ENCODE measurements around the gene MPDU1. TPM values are rescaled to one million over a fixed set of nuclear protein-coding genes. Genes with fewer than 3 reads are reported as not detected.
"Not testable (repeated sequence)": the region's sequence is repeated elsewhere in the genome, so short reads cannot be mapped to it uniquely, and the experiment has no call there.

Gene MPDU1
- total RNA-seq, 1 experiment from 2014 or later = 71.0 TPM

DNA sequence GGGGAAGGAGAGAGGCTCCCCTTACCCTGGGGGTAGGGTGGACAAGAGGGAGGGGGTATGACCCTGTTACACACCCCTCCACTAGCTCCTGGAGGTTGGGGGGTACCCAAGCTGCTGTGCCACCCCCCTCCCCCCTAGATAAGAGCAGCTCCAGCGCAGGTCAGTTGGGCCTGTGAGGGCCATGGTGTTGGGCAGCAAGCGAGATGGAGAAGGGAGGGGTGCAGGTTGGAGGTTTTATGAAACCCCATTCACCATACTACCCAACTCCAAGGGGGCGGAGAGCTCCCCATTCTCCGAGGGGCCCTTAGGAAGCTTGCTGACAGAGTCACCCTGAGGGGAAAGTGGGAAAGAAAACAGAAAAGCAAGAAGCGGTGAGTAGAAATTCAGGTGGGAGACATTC is 7.9 kb downstream of the MPDU1 start:
- ChIA-PET CTCF (no interaction called here), POLR2A (ENCODE audit: unreplicated experiment) (no interaction called here)
- no peak overlapping the region for H3K9ac ChIP-seq (ENCODE audit: low read length)
- no TSS peak for BruUV-seq (replicated peaks)
- no peak for TF ChIP-seq EZH2 (IDR thresholded peaks at IDR 0.05; ENCODE audit: low read length, unreplicated experiment)
- TF ChIP-seq, protein P1, sequence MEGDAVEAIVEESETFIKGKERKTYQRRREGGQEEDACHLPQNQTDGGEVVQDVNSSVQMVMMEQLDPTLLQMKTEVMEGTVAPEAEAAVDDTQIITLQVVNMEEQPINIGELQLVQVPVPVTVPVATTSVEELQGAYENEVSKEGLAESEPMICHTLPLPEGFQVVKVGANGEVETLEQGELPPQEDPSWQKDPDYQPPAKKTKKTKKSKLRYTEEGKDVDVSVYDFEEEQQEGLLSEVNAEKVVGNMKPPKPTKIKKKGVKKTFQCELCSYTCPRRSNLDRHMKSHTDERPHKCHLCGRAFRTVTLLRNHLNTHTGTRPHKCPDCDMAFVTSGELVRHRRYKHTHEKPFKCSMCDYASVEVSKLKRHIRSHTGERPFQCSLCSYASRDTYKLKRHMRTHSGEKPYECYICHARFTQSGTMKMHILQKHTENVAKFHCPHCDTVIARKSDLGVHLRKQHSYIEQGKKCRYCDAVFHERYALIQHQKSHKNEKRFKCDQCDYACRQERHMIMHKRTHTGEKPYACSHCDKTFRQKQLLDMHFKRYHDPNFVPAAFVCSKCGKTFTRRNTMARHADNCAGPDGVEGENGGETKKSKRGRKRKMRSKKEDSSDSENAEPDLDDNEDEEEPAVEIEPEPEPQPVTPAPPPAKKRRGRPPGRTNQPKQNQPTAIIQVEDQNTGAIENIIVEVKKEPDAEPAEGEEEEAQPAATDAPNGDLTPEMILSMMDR (conservative IDR thresholded peaks at IDR 0.05; ENCODE audit: low read depth, low read length) = no peak
- no peak for TF ChIP-seq EZH2phosphoT487 (IDR thresholded peaks at IDR 0.05; ENCODE audit: borderline replicate concordance, low read length)
- intact Hi-C loops (cut with micrococcal nuclease) = no loop called here
- H3K4me2 ChIP-seq (ENCODE audit: low read length) = no peak overlapping the region
- H3K36me3 ChIP-seq (ENCODE audit: low read depth, low read length) = peaks cover 17% of the 10 kb centered on the region
- no peaks in the 10 kb centered on the region for H3F3A ChIP-seq (ENCODE audit: low read length, unreplicated experiment)
- H4K20me1 ChIP-seq (ENCODE audit: low read length) = no peaks in the 10 kb centered on the region
- H3K9me3 ChIP-seq (ENCODE audit: low read length) = no peaks in the 10 kb centered on the region
- H3K9me2 ChIP-seq (replicated peaks; ENCODE audit: low read length) = no peaks in the 10 kb centered on the region
- no peak overlapping the region for H3K4me3 ChIP-seq (ENCODE audit: low read length)
- DNase-seq (no peak), ATAC-seq (no peak)
- 0 out of 2 replicates have a peak, but pooled peaks cover 15% of the 10 kb centered on the region for H3K79me2 ChIP-seq (ENCODE audit: low read length)
- no peak overlapping the region for H2AFZ ChIP-seq (ENCODE audit: low read length)
- no peak overlapping the region; the same call in 1 of the 2 replicates for H3K27ac ChIP-seq (ENCODE audit: low read length)
- peaks cover 46% of the 10 kb centered on the region for H3K4me1 ChIP-seq (ENCODE audit: insufficient read depth, low read length)
- no peaks in the 10 kb centered on the region for H3K27me3 ChIP-seq (ENCODE audit: low read length)

DNA sequence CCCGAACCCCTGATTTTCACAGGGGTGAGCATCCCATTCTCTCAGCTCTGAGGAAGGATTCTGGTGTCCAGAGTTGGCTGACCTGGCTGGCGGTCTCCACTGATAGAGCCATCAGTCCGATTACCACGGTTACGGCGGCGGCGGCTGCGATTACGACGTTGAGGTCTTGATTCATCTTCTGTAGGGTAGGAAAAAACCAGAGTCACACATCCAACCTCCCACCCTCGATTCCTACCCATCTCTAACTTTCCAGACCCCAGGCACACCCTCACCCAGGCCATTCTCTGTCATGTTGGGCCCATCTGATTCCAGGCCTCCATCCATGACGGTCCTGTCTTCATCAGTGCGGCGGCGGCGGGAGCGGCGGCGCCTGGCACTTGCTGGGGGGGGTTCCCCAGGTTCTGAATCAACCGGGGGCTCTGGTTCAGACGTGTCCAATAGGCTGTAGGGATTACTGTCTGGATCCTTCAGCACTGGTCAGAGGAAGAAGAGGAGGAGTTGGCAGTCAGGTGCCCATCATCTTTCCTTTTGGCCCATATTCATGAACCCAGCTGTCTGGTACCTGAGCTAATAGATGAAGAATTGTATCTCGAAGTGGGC is 8.9 kb downstream of the MPDU1 start:
- H3K79me2 ChIP-seq (ENCODE audit: low read length) = 0 out of 2 replicates have a peak, but pooled peaks cover 15% of the 10 kb centered on the region
- H3F3A ChIP-seq (ENCODE audit: low read length, unreplicated experiment) = no peaks in the 10 kb centered on the region
- H3K9me3 ChIP-seq (ENCODE audit: low read length) = no peaks in the 10 kb centered on the region
- POLR2A ChIA-PET (ENCODE audit: unreplicated experiment) = interaction anchor here (0.6 kb wide), 1 partner anchor 22 kb away, joined by 3 read pairs; the partner anchor contains the start of gene FXR2
- H3K9ac ChIP-seq (ENCODE audit: low read length) = no peak overlapping the region
- BruUV-seq (replicated peaks) = no TSS peak
- CTCF ChIA-PET = no interaction called here
- intact Hi-C loops (cut with micrococcal nuclease) = no loop called here
- no peaks in the 10 kb centered on the region for H3K9me2 ChIP-seq (replicated peaks; ENCODE audit: low read length)
- H2AFZ ChIP-seq (ENCODE audit: low read length) = no peak overlapping the region
- H3K27me3 ChIP-seq (ENCODE audit: low read length) = no peaks in the 10 kb centered on the region
- no peak overlapping the region for H3K4me3 ChIP-seq (ENCODE audit: low read length)
- H3K27ac ChIP-seq (ENCODE audit: low read length) = no peak overlapping the region
- TF ChIP-seq EZH2phosphoT487 (IDR thresholded peaks at IDR 0.05; ENCODE audit: borderline replicate concordance, low read length) (no peak), EZH2 (IDR thresholded peaks at IDR 0.05; ENCODE audit: low read length, unreplicated experiment) (no peak)
- TF ChIP-seq, protein P1 (conservative IDR thresholded peaks at IDR 0.05; ENCODE audit: low read depth, low read length) = no peak
- peaks cover 38% of the 10 kb centered on the region for H3K4me1 ChIP-seq (ENCODE audit: insufficient read depth, low read length)
- no peaks in the 10 kb centered on the region for H4K20me1 ChIP-seq (ENCODE audit: low read length)
- ATAC-seq (no peak), DNase-seq (no peak)
- peaks cover 17% of the 10 kb centered on the region for H3K36me3 ChIP-seq (ENCODE audit: low read depth, low read length)
- no peak overlapping the region for H3K4me2 ChIP-seq (ENCODE audit: low read length)

DNA sequence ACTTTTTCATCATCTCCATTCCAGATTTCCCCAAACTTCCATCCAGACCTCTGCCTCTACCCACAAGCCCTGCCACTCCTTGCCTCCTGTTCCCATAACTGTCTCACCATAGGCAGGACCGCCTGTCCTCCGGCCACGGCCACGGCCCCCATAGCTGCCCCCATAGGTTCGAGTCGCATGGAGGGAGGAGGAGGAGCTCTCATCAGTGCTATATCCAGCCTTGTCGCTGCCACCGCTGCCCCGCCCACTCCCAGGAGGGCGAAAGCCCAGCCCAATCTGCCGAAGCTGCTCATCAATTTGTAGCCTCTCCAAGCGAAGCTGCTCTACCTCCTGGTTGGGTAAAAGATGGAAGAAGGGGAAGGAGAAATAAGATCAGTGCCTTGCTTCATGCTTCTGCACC is 9.6 kb downstream of the MPDU1 start:
- Histone ChIP-seq H3K27ac (ENCODE audit: low read length) (no peak overlapping the region), H3K9me3 (ENCODE audit: low read length) (no peaks in the 10 kb centered on the region), H3K9ac (ENCODE audit: low read length) (no peak overlapping the region), H3K36me3 (ENCODE audit: low read depth, low read length) (peaks cover 17% of the 10 kb centered on the region), H3K4me1 (ENCODE audit: insufficient read depth, low read length) (peaks cover 30% of the 10 kb centered on the region), H3K4me2 (ENCODE audit: low read length) (no peak overlapping the region), H3K27me3 (ENCODE audit: low read length) (no peaks in the 10 kb centered on the region), H2AFZ (ENCODE audit: low read length) (no peak overlapping the region), H4K20me1 (ENCODE audit: low read length) (no peaks in the 10 kb centered on the region), H3K79me2 (ENCODE audit: low read length) (0 out of 2 replicates have a peak, but pooled peaks cover 12% of the 10 kb centered on the region), H3K4me3 (ENCODE audit: low read length) (no peak overlapping the region), H3F3A (ENCODE audit: low read length, unreplicated experiment) (no peaks in the 10 kb centered on the region), H3K9me2 (replicated peaks; ENCODE audit: low read length) (no peaks in the 10 kb centered on the region)
- TF ChIP-seq, protein P1 (conservative IDR thresholded peaks at IDR 0.05; ENCODE audit: low read depth, low read length) = no peak
- intact Hi-C loops (cut with micrococcal nuclease) = no loop called here
- BruUV-seq (replicated peaks) = no TSS peak
- ChIA-PET CTCF (no interaction called here), POLR2A (ENCODE audit: unreplicated experiment) (no interaction called here)
- DNase-seq (no peak), ATAC-seq (no peak)

DNA sequence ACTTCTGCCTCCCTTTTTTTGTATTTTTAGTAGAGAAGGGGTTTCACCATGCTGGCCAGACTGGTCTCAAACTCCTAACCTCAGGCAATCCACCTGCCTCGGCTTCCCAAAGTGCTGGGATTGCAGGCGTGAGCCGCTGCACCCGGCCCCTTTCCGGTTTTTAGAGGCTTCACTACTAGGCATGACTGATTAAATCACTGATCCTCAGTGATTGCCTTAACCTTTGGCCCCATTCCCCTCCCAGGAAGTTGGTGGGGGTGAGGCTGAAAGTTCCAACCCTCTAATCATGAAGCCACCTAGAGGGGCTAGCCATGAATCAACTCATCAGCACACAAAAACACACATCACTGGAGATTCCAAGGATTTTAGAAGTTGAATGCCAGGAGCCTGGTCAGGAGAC is 13.9 kb downstream of the MPDU1 start:
- H3K27ac ChIP-seq (ENCODE audit: low read length); H3F3A ChIP-seq (ENCODE audit: low read length, unreplicated experiment); BruUV-seq (replicated peaks); intact Hi-C loops (cut with micrococcal nuclease); H3K9me3 ChIP-seq (ENCODE audit: low read length); H3K9ac ChIP-seq (ENCODE audit: low read length); H3K9me2 ChIP-seq (replicated peaks; ENCODE audit: low read length); H3K4me2 ChIP-seq (ENCODE audit: low read length); H3K4me1 ChIP-seq (ENCODE audit: insufficient read depth, low read length); H4K20me1 ChIP-seq (ENCODE audit: low read length); H2AFZ ChIP-seq (ENCODE audit: low read length); POLR2A ChIA-PET (ENCODE audit: unreplicated experiment); ATAC-seq; H3K4me3 ChIP-seq (ENCODE audit: low read length); DNase-seq; H3K79me2 ChIP-seq (ENCODE audit: low read length); H3K27me3 ChIP-seq (ENCODE audit: low read length); CTCF ChIA-PET: not testable (repeated sequence)
- peaks cover 22% of the 10 kb centered on the region for H3K36me3 ChIP-seq (ENCODE audit: low read depth, low read length)
